Measurements from ENCODE around the gene NMT1.

DNA sequence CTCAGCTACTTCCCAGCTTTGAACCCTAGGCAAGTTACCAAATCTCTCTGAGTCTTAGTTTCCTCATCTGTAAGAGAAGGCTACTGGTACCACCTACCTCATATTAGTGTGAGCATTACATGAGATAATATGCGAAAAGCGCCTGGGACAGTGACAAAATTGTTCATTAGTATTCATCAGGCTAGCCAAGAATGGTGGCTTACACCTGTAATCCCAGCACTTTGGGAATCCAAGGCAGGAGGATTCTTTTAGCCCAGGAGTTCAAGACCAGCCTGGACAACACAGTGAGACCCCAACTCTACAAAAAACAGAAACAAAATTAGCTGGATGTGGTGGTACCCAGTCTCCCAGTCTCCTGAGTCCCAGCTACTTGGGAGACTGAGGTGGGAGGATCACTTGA is 67.9 kb downstream of the NMT1 start:
- TF ChIP-seq, protein P1, sequence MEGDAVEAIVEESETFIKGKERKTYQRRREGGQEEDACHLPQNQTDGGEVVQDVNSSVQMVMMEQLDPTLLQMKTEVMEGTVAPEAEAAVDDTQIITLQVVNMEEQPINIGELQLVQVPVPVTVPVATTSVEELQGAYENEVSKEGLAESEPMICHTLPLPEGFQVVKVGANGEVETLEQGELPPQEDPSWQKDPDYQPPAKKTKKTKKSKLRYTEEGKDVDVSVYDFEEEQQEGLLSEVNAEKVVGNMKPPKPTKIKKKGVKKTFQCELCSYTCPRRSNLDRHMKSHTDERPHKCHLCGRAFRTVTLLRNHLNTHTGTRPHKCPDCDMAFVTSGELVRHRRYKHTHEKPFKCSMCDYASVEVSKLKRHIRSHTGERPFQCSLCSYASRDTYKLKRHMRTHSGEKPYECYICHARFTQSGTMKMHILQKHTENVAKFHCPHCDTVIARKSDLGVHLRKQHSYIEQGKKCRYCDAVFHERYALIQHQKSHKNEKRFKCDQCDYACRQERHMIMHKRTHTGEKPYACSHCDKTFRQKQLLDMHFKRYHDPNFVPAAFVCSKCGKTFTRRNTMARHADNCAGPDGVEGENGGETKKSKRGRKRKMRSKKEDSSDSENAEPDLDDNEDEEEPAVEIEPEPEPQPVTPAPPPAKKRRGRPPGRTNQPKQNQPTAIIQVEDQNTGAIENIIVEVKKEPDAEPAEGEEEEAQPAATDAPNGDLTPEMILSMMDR (IDR thresholded peaks at IDR 0.05) = no peak
- no peak for TF ChIP-seq POLR2A (IDR thresholded peaks at IDR 0.05)

Data from right lobe of liver (tissue), 4 donors.